D721Med (cell line): ENCODE data around the gene ZNF512B.
A peak's percentile ranks its signal among the peaks of the same experiment; 100 is the strongest.

Experiments used
- DNase-seq: peaks from one replicate; pipeline ENCODE4 v3.0.0; 2011; ENCODE audit warnings: low spot score; ENCODE audit not compliant: insufficient read length
- FAIRE-seq: peaks from 2 replicates; lab custom pipeline; 2011; peaks lifted over from hg19 to GRCh38; lab: Jason Lieb, UNC
- CTCF ChIP-seq: IDR thresholded peaks from 2 replicates; pipeline ENCODE4 v1.5.1; 2012; ENCODE audit warnings: mild to moderate bottlenecking, control low read depth; ENCODE audit not compliant: insufficient read depth; ENCODE audit errors: missing control alignments

The ZNF512B gene

GRCh38 chr20:63959699-63960075, 10.0 kb downstream of the ZNF512B start:
- FAIRE-seq (no peak), DNase-seq (no peak)
- TF ChIP-seq CTCF = no peak

GRCh38 chr20:63958964-63959698, 10.6 kb downstream of the ZNF512B start:
- DNase-seq (no peak), FAIRE-seq (no peak)
- TF ChIP-seq CTCF = no peak

- FAIRE-seq = no peak
- no peak for DNase-seq
- no peak for TF ChIP-seq CTCF
Observed at GRCh38 chr20:63958471-63958870, 11.3 kb downstream of the ZNF512B start.

GRCh38 chr20:63957690-63958441, 11.9 kb downstream of the ZNF512B start:
- FAIRE-seq = no peak
- DNase-seq = no peak
- TF ChIP-seq CTCF = no peak

GRCh38 chr20:63957004-63957689, 12.6 kb downstream of the ZNF512B start:
- peak; percentile 94 for DNase-seq
- no peak for FAIRE-seq
- no peak for TF ChIP-seq CTCF

- FAIRE-seq (no peak), DNase-seq (no peak)
- TF ChIP-seq CTCF = no peak
Observed at GRCh38 chr20:63956664-63957003, 13.1 kb downstream of the ZNF512B start.
